HG03575 (cell line): Measurements from ENCODE around the gene PRR5.

ENCODE experiments used
- ATAC-seq: cut with Tn5 transposase; IDR thresholded peaks from one replicate; pipeline ENCODE4 v1.9.1; 2021; ENCODE audit not compliant: unreplicated experiment, insufficient number of reproducible peaks, low FRiP score; ENCODE audit errors: extremely low read depth

PRR5 gene

DNA sequence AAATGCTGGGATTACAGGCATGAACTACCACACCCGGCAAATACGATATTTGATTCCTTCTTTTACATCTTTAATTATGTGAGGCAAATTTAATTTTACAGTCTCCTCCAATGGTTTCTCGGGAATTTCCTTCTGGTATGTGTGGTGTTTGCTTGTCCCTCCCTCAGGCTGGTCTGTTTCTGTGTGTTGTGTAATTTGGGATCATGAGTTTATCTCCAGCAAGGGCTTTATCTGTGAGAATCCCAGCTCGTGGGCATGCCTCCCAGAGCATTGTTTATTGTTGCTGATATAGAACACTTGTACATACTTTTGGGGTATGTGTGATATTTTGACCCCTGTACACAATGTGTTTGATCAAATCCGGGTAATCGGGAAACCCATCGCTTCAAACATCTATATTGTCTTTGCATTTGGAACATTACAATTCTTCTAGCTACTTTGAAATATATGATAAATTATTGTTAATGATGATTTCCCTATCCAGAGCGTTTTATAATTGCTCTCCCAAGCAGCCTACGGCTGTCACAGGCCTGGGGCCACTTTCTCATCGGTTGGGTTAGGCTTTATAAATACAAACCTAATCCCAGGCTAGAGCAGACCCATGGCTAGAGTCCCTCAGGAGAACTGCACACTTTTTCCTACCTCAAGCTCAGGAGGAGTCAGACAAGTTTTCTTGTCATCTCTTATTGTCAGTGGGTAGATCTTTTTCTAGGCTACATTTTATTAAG lies 15.0 kb upstream of the PRR5 start:
- ATAC-seq: no peak

DNA sequence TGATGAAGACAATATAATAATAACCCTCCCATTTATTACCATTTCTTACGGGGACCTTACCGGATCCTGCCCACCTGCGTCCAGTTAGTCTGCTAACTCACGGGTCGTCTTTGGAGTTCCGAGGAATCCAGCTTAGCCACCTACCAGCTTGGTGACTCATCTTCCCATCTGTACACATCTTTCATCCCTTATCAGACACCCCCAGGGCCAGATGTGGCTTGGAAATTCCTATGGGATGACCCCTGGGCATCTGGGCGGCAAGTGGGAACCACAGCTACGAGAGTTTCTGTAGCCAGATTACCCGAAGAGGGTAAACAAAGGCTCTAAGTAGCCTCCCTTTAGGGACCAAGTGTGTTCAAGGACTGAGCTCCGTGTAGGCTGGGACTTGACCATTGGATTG lies 12.8 kb upstream of the PRR5 start:
- ATAC-seq: no peak

DNA sequence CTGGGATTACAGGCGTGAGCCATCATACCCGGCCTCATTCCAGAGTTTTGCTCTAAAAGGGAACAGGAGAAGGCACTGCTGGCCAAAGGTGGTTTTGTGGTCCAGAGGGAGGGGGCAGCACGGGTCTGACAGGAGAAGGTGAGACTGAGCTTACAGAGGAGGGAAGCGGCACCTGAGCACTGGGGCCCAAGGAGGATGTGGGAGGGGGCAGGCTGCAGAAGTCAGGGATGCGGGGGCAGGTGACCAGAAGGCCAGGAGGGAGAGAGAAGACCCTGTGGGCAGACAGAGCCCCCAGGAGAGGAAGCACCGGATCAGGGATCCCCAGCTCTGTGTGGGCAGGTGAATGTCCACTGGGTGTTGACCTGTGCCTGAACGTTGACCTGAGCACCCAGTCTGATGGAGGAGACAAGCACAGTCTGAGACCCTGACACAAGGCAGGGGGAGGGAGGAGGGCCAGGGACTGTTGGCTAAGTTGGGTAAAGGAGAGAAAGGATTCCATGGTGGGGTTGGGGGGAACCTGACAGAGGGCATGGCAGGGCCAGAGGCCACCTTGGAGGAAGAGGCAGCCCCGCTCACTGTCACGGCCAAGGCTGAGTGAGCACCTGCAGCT lies 12.0 kb upstream of the PRR5 start:
- ATAC-seq: no peak

GRCh38 chr22:44691796-44692661 lies 10.0 kb upstream of the PRR5 start:
- no peak for ATAC-seq

- ATAC-seq: no peak
These were observed 9.4 kb upstream of the PRR5 start for GRCh38 chr22:44692662-44693007.

GRCh38 chr22:44693145-44693544 lies 8.9 kb upstream of the PRR5 start:
- no peak for ATAC-seq

- no peak for ATAC-seq
These were observed 8.2 kb upstream of the PRR5 start for GRCh38 chr22:44693756-44694155.

DNA sequence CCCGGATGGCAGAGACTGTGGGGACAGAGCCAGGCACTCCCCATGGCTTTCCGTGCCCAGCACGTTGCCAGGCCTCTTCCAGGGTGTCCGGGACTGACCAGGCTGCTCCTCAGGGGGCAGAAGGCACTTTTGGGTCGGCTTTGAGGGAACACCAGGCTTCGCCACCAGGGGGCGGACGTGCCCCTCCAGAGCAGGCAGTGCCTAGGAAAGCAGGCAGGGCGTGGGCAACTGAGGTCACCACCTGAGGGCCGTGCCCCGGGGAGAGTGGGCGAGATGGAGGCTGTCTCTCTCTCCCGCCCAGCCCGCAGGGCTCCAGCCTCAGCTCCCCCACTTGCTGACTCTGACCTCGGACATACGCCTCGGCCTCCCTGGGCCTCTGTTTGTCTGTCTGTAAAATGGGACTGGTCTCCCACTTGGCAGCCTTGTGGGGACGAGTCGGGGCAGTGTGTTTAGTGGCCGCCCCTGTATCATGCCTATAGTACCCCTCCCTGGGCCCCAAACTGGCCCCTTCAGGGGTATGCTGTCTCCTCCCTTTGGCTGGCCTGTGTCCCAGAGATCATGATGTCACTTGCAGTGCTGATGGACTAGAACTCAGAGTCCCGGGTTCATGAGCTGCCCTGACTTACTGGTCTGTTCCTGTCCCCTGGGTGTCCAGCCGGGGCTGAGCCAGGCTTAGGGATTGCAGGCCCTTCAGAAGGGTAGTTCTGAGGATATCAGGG lies 4.4 kb upstream of the PRR5 start:
- no peak for ATAC-seq

DNA sequence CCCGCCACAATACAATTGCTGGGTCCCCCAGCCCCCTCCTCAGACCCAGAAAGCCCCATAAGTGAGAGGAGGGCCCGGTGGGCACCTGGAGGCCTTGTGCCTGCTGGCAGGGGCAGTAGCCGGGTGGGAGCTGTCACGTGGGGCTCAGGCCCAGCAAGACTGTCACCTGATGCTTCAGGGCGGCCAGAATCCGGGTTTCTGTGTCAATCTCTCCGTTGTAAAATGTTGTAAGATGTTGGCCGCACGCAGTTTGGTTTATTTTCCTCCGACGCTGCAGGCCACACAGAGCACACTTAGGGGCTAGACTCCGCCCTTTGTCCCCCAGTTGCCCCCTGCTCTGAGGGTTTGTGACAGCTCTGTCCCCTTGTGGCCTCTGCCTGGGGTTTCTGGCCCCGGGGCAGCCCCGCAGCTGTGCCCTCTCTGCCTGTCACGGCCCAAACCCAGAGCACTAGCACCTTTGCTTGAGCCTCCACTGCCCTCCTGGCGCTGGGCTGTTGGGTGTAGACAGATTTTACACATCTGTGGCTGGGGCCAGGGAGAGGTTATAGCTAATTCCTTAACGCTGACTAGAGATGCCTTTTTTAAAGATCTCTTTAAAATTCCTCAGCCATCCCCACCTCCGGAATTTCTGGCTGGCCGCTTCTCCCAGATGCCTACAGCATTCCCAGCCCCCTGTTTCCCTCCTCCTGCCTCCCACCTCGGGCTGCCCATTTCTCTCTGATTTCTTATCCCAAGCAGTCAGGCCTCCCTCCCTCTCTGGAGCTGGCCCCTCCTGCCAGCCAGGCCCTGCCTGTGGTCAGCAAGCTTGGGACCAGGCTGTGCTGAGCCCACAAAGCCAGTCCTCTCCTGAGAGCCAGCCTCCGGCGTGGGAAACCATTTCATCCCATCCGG lies 3.2 kb upstream of the PRR5 start:
- no peak for ATAC-seq

DNA sequence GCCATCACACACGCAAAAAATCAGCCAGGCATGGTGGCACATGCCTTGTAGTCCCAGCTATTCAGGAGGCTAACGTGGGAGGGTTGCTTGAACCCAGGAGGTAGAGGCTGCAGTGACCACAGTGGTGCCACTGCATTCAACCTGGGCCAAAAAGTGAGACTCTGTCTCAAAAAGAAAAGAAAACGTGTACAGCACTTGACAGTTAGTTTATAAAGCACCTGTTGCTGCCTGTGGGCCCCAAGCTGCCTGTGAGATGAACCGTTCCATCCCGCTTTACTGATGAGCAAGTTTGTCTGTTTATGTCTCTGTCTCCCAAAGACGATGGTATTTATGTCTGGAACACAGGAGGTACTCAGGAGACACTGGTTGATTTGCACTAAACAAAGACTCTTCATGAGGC lies 1.5 kb upstream of the PRR5 start:
- ATAC-seq: no peak

- ATAC-seq: no peak
These were observed 715 bp upstream of the PRR5 start for GRCh38 chr22:44701187-44701790.

DNA sequence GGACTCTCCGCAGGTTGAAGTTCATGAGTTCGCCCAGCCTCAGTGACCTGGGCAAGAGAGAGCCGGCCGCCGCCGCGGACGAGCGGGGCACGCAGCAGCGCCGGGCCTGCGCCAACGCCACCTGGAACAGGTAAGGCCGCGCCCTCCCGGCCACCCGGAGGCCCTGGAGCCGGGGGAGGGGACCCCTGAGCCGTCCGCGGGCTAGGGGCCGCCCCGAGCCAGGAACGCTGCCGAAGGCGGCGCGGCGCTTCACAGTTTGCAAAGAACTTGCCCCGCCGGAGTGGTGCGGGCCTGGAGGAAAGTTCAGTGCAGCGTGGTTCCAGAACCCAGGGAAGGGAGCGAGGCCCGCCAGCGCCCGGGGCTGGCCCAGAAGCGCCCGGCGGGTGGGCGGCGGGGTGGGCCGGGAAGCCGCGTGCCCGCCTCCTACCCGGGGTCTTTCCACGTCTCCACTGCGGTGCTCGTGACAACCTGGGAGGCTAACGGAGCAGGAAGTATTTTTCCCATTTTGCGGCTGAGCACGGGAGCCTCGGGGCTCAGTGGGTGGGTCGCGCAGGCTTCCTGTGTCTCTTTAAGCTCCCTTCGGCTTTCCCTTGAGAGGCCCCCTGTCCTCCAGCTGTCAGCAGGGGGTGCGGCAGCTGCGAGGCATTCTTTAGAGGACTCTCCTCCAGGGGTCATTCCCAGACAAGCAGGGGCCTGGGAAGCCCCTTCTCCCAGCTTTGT lies 635 bp downstream of the PRR5 start:
- no peak for ATAC-seq

DNA sequence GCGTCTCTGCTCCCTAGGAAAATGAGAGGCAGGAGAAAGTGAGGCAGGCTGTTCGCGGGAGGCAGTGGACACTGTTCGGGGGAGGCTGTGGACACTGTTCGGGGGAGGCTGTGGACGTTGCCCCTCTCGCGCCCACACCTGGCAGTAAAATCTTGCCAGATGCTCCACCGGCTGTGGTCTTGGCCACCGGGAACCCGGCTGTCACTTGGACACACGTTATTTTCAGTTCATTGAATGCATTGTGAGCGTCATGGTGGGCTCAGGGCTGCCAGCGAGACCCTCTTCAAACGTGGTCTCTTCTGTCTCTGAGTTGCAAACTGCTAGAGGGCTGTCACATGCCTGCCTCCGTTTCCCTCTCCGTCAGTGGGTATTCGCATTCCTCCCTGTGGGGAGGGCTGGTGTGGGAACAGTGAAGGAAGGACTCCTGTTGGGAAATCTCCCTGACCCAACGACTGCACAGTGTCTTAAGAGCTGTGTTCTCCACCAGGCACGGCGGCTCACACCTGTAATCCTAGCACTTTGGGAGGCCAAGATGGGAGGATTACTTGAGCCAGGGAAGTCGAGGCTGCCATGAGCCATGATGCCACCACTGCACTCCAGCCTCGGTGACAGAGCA lies 1.4 kb downstream of the PRR5 start:
- ATAC-seq: no peak

- ATAC-seq: no peak
These were observed 2.4 kb downstream of the PRR5 start for GRCh38 chr22:44704159-44705021.

DNA sequence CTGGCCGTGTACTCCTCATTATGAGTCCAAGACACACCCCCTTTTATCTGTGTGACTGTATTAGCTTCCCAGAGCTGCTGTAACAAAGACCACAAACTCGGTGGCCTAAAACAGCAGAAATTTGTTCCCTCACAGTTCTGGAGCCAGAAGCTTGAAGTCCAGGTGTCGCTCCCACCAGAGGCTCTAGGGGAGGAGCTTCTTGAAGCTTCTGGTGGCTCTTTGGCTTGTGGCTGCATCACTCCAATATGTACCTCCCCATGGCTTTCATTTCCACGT lies 3.0 kb downstream of the PRR5 start:
- no peak for ATAC-seq

- ATAC-seq: no peak
These were observed 4.5 kb downstream of the PRR5 start for GRCh38 chr22:44706488-44706887.

DNA sequence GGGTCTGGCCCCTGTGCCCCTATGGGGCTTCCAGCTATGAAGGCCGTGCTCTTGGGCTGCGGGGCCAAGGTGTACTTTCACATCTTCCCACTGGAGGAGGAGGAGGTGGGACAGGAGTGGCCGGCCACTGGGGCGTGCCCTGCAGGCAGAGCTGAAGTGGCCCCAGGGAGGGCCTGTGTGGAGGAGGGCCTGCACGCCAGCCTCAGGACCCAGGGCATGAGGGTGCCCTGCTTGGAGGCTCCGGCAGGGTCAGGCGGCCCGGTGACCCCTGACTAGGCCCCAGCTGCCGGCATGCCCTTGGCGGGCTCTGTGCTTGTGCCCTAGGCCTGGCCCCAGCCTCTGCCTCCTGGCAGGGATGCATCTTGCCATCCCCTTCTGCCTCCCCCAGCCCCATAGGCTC lies 5.2 kb downstream of the PRR5 start:
- no peak for ATAC-seq
